Neural cell (in vitro differentiated cells): Measurements from ENCODE around the gene PRLHR. TPM values are rescaled to one million over a fixed set of nuclear protein-coding genes. Genes with fewer than 3 reads are reported as not detected.

Source experiments
- H2AFZ ChIP-seq: fragments of 200-600, 300-800 bp; sonication (generic), shearing (Covaris generic); 2 replicates; pipeline ENCODE4 v1.6.0; 2014; ENCODE audit warnings: low read depth, mild to moderate bottlenecking, antibody characterized with exemption, low read length, moderate library complexity
- H3F3A ChIP-seq: fragments of 200-600 bp; shearing (Covaris generic); 2 replicates; pipeline ENCODE4 v1.6.1; 2016; ENCODE audit warnings: mild to moderate bottlenecking, moderate library complexity, mixed read lengths, antibody characterized with exemption, low read length; ENCODE audit not compliant: insufficient read depth, poor library complexity, severe bottlenecking
- H3K27ac ChIP-seq: fragments of 200-600, 300-800 bp; sonication (generic), shearing (Covaris generic); 2 replicates; pipeline ENCODE4 v1.5.1; 2014; ENCODE audit warnings: mild to moderate bottlenecking, low read length, moderate library complexity
- H3K27me3 ChIP-seq: fragments of 300-800, 200-600 bp; sonication (generic), shearing (Covaris generic); 2 replicates; pipeline ENCODE4 v1.6.0; 2014; ENCODE audit warnings: mild to moderate bottlenecking, low read depth, low read length, moderate library complexity; ENCODE audit not compliant: insufficient read depth
- H3K36me3 ChIP-seq: fragments of 300-800, 200-600 bp; sonication (generic), shearing (Covaris generic); 2 replicates; pipeline ENCODE4 v1.5.1; 2014; ENCODE audit warnings: mild to moderate bottlenecking, antibody characterized with exemption, low read length, moderate library complexity; ENCODE audit not compliant: insufficient read depth
- H3K4me2 ChIP-seq: fragments of 300-800, 200-600 bp; sonication (generic), shearing (Covaris generic); 2 replicates; pipeline ENCODE4 v1.6.0; 2014; ENCODE audit warnings: mild to moderate bottlenecking, low read length
- H3K4me3 ChIP-seq: fragments of 300-800, 200-600 bp; sonication (generic), shearing (Covaris generic); 2 replicates; pipeline ENCODE4 v1.5.1; 2014; ENCODE audit warnings: mild to moderate bottlenecking, low read length, moderate library complexity
- H3K79me2 ChIP-seq: fragments of 200-600 bp; shearing (Covaris generic); replicated peaks from 2 replicates; pipeline ENCODE4 v1.6.0; 2014; ENCODE audit warnings: mild to moderate bottlenecking, low read length, moderate library complexity; ENCODE audit not compliant: insufficient read depth
- H3K9ac ChIP-seq: fragments of 300-800, 200-600 bp; sonication (generic), shearing (Covaris generic); 2 replicates; pipeline ENCODE4 v1.6.1; 2016; ENCODE audit warnings: mild to moderate bottlenecking, low read length, mixed read lengths
- H3K9me2 ChIP-seq: fragments of 200-600 bp; shearing (Covaris generic); 2 replicates; pipeline ENCODE4 v1.6.1; 2016; ENCODE audit warnings: mild to moderate bottlenecking, low read length, mixed read lengths; ENCODE audit not compliant: insufficient read depth
- H3K9me3 ChIP-seq: fragments of 200-600, 300-800 bp; sonication (generic), shearing (Covaris generic); 2 replicates; pipeline ENCODE4 v1.6.1; 2016; ENCODE audit warnings: mild to moderate bottlenecking, mixed run types, low read length, moderate library complexity, mixed read lengths
- H4K20me1 ChIP-seq: fragments of 200-600 bp; shearing (Covaris generic); 2 replicates; pipeline ENCODE4 v1.6.1; 2016; ENCODE audit warnings: mild to moderate bottlenecking, mixed run types; ENCODE audit not compliant: insufficient read depth
- CTCF ChIP-seq: fragments of 450-650 bp; IDR thresholded peaks from 2 replicates; pipeline ENCODE4 v1.5.1; 2014; ENCODE audit warnings: antibody characterized with exemption, mild to moderate bottlenecking, moderate library complexity; ENCODE audit not compliant: poor library complexity, severe bottlenecking
- EP300 ChIP-seq: fragments of 450-650 bp; conservative IDR thresholded peaks from 2 replicates; pipeline ENCODE4 v1.6.1; 2014; ENCODE audit warnings: antibody characterized with exemption, mild to moderate bottlenecking, moderate library complexity; ENCODE audit not compliant: poor library complexity, severe bottlenecking
- EZH2 ChIP-seq: fragments of 200-600, 300-800 bp; shearing (Covaris generic), sonication (generic); IDR thresholded peaks from 2 replicates; pipeline ENCODE4 v1.6.1; 2014; ENCODE audit warnings: antibody characterized with exemption, low read length, borderline replicate concordance, mild to moderate bottlenecking; ENCODE audit not compliant: insufficient read depth, poor library complexity, severe bottlenecking
- MXI1 ChIP-seq: fragments of 450-650 bp; conservative IDR thresholded peaks from 2 replicates; pipeline ENCODE4 v1.6.1; 2014; ENCODE audit warnings: antibody characterized with exemption, mild to moderate bottlenecking; ENCODE audit not compliant: poor library complexity, severe bottlenecking
- POLR2AphosphoS5 ChIP-seq: IDR thresholded peaks from 2 replicates; pipeline ENCODE4 v1.6.1; 2012
- RAD21 ChIP-seq: fragments of 450-650 bp; conservative IDR thresholded peaks from 2 replicates; pipeline ENCODE4 v1.6.1; 2014; ENCODE audit warnings: antibody characterized with exemption, mild to moderate bottlenecking, moderate library complexity
- REST ChIP-seq: IDR thresholded peaks from 2 replicates; pipeline ENCODE4 v1.6.1; 2012; ENCODE audit warnings: borderline replicate concordance
- SMC3 ChIP-seq: fragments of 450-650 bp; conservative IDR thresholded peaks from 2 replicates; pipeline ENCODE4 v1.6.1; 2014; ENCODE audit warnings: antibody characterized with exemption, mild to moderate bottlenecking, moderate library complexity; ENCODE audit not compliant: poor library complexity
- TAF1 ChIP-seq: IDR thresholded peaks from 2 replicates; pipeline ENCODE4 v1.6.1; 2012; ENCODE audit warnings: low read depth
- polyA plus RNA-seq: library from polyadenylated mRNA; depleted of rRNA; stranded (reverse); fragments of >200 nt; gene quantifications from 2 replicates; pipeline ENCODE4 v1.2.3, GENCODE V29; 2014

PRLHR gene
- polyA plus RNA-seq, 1 donor from 2014 or later = 0.20 TPM

- Histone ChIP-seq H3K9me2 (no peaks in the 10 kb centered on the region), H3K79me2 (no peaks in the 10 kb centered on the region), H3F3A (no peaks in the 10 kb centered on the region), H3K9me3 (no peaks in the 10 kb centered on the region), H2AFZ (no peak overlapping the region), H4K20me1 (no peaks in the 10 kb centered on the region), H3K4me2 (no peak overlapping the region), H3K4me3 (no peak overlapping the region), H3K9ac (no peak overlapping the region), H3K27ac (no peak overlapping the region), H3K27me3 (no peaks in the 10 kb centered on the region), H3K36me3 (no peaks in the 10 kb centered on the region)
- TF ChIP-seq EP300 = no peak
- no peak for TF ChIP-seq CTCF
- TF ChIP-seq POLR2AphosphoS5 = no peak
- no peak for TF ChIP-seq SMC3
- no peak for TF ChIP-seq TAF1
Observed at GRCh38 chr10:118625504-118625903, 30.1 kb upstream of the PRLHR start.

- Histone ChIP-seq H3K9me3 (no peaks in the 10 kb centered on the region), H3K36me3 (no peaks in the 10 kb centered on the region), H3F3A (no peaks in the 10 kb centered on the region), H3K9ac (no peak overlapping the region), H3K27ac (no peak overlapping the region), H2AFZ (no peak overlapping the region), H3K79me2 (no peaks in the 10 kb centered on the region), H3K27me3 (no peaks in the 10 kb centered on the region), H3K4me3 (no peak overlapping the region), H3K4me2 (no peak overlapping the region), H3K9me2 (no peaks in the 10 kb centered on the region), H4K20me1 (no peaks in the 10 kb centered on the region)
- TF ChIP-seq POLR2AphosphoS5 (no peak), MXI1 (no peak), CTCF (no peak), EP300 (no peak), RAD21 (no peak), TAF1 (no peak), REST (no peak), SMC3 (no peak), EZH2 (no peak)
Observed at GRCh38 chr10:118624747-118625146, 29.3 kb upstream of the PRLHR start.
